B cell (primary cell): ENCODE results near the gene STX5. TPM values are rescaled to one million over a fixed set of nuclear protein-coding genes. Genes with fewer than 3 reads are reported as not detected.

ENCODE experiments used
- ATAC-seq: fragments of 200-7000 bp; cut with Tn5 transposase; one replicate; pipeline ENCODE4 v1.10.0; 2021; ENCODE audit warnings: low read depth, mild to moderate bottlenecking, moderate number of reproducible peaks, moderate library complexity
- CTCF ChIA-PET: fragments of 350-600 bp; sonication (Branson Sonifier 250); formaldehyde crosslinking; loops from one replicate; lab custom pipeline; 2021; ENCODE audit warnings: antibody characterized with exemption, inconsistent platforms; lab: Charles Lee
- POLR2A ChIA-PET: fragments of 350-600 bp; sonication (Branson Sonifier 250); formaldehyde crosslinking; loops from one replicate; lab custom pipeline; 2021; ENCODE audit warnings: antibody characterized with exemption; lab: Charles Lee
- DNase-seq: peaks from one replicate; pipeline ENCODE4 v3.0.0; 2013
- H2AFZ ChIP-seq: 2 replicates; pipeline ENCODE4 v1.6.1; 2012; ENCODE audit warnings: mild to moderate bottlenecking, low read depth, low read length; ENCODE audit not compliant: insufficient read depth, poor library complexity, severe bottlenecking
- H3K27ac ChIP-seq, 2 donors: 1 replicate in 1 of 2; 2 replicates in 1 of 2; pipeline ENCODE4 v1.5.1; 2012 to 2013; ENCODE audit warnings: low read length in 2 of 2, mild to moderate bottlenecking in 2 of 2, moderate library complexity in 1 of 2
- H3K27me3 ChIP-seq, 4 experiments: fragments of 200-600 bp in 1 of 4; sonication (generic) in 1 of 4; replicated peaks in 1 of 4; 1 replicate in 2 of 4; 2 replicates in 2 of 4; pipeline versions ENCODE4 v1.6.1 to v1.7.0; 2013 to 2016; ENCODE audit warnings: low read length in 3 of 4, mild to moderate bottlenecking in 2 of 4, mixed read lengths in 1 of 4, moderate library complexity in 1 of 4; ENCODE audit not compliant: insufficient read depth in 4 of 4, control insufficient read depth in 3 of 4; ENCODE audit errors: control extremely low read depth in 1 of 4
- H3K36me3 ChIP-seq, 2 experiments: replicated peaks in 1 of 2; 1 replicate in 1 of 2; 2 replicates in 1 of 2; pipeline versions ENCODE4 v1.6.1 to v1.7.1; 2013; ENCODE audit warnings: low read length in 1 of 2; ENCODE audit not compliant: insufficient read depth in 2 of 2, control insufficient read depth in 1 of 2; ENCODE audit errors: control extremely low read depth in 1 of 2, extremely low read depth in 1 of 2
- H3K4me1 ChIP-seq, 2 donors: fragments of 200-600 bp in 1 of 2; sonication (generic) in 1 of 2; 1 replicate in 1 of 2; 2 replicates in 1 of 2; pipeline versions ENCODE4 v1.5.1 to v1.6.1; 2013 to 2017; ENCODE audit warnings: low read length in 2 of 2; ENCODE audit not compliant: control insufficient read depth in 2 of 2, insufficient read depth in 2 of 2
- H3K4me2 ChIP-seq: replicated peaks from 2 replicates; pipeline ENCODE3; 2012; ENCODE audit warnings: mild to moderate bottlenecking, low read depth, low read length; ENCODE audit not compliant: poor library complexity, severe bottlenecking
- H3K4me3 ChIP-seq, 5 experiments: fragments of 200-600 bp in 1 of 5; sonication (generic) in 1 of 5; 1 replicate in 3 of 5; 2 replicates in 2 of 5; pipeline versions ENCODE4 v1.5.1 to v1.7.0; 2011 to 2016; ENCODE audit warnings: low read length in 4 of 5, mild to moderate bottlenecking in 4 of 5, low read depth in 2 of 5, control low read depth in 1 of 5, moderate library complexity in 1 of 5; ENCODE audit not compliant: insufficient read depth in 1 of 5; ENCODE audit errors: control extremely low read depth in 1 of 5, extremely low read depth in 1 of 5
- H3K79me2 ChIP-seq: fragments of 200-600 bp; sonication (generic); one replicate; pipeline ENCODE4 v1.6.0; 2016; ENCODE audit warnings: low read length; ENCODE audit not compliant: control insufficient read depth, insufficient read depth
- H3K9ac ChIP-seq: fragments of 200-600 bp; sonication (generic); 2 replicates; pipeline ENCODE4 v1.6.1; 2017; ENCODE audit warnings: mild to moderate bottlenecking, low read length, moderate library complexity
- H3K9me3 ChIP-seq, 3 donors: one replicate each; pipeline versions ENCODE4 v1.6.1 to v1.7.1; 2013; ENCODE audit warnings: low read length in 2 of 3; ENCODE audit not compliant: control insufficient read depth in 2 of 3, insufficient read depth in 1 of 3; ENCODE audit errors: control extremely low read depth in 1 of 3
- H4K20me1 ChIP-seq: 2 replicates; pipeline ENCODE4 v1.6.0; 2012; ENCODE audit warnings: mild to moderate bottlenecking, low read length; ENCODE audit not compliant: insufficient read depth, control insufficient read depth, poor library complexity, severe bottlenecking
- H3K27ac Mint-ChIP-seq: one replicate; pipeline ENCODE4 v1.8.0; 2021; ENCODE audit warnings: mixed read lengths
- H3K27me3 Mint-ChIP-seq: one replicate; pipeline ENCODE4 v1.8.0; 2021; ENCODE audit warnings: mixed read lengths
- H3K4me1 Mint-ChIP-seq: one replicate; pipeline ENCODE4 v1.8.0; 2021; ENCODE audit warnings: mixed read lengths
- H3K4me3 Mint-ChIP-seq: one replicate; pipeline ENCODE4 v1.8.0; 2021; ENCODE audit warnings: mixed read lengths
- H3K9me3 Mint-ChIP-seq: one replicate; pipeline ENCODE4 v1.8.0; 2022; ENCODE audit warnings: mixed read lengths; ENCODE audit not compliant: insufficient read depth
- CTCF ChIP-seq: fragments of 200-600 bp; IDR thresholded peaks from one replicate; pipeline ENCODE4 v1.8.0; 2022; ENCODE audit warnings: antibody characterized with exemption, mild to moderate bottlenecking
- EZH2 ChIP-seq: IDR thresholded peaks from 2 replicates; pipeline ENCODE4 v1.6.1; 2012; ENCODE audit warnings: borderline replicate concordance, low read depth, mild to moderate bottlenecking, moderate library complexity, low read length; ENCODE audit not compliant: insufficient read depth, poor library complexity, severe bottlenecking
- WGBS: methylation state at CpG from one replicate; pipeline ENCODE4 v1.1.5; 2013; ENCODE audit warnings: missing lambda C conversion rate; ENCODE audit not compliant: insufficient coverage; 5-methylcytosine and 5-hydroxymethylcytosine counted together
- intact Hi-C: fragments of 100-400 bp; cut with micrococcal nuclease; formaldehyde crosslinking; loops from one replicate; pipeline ENCODE4 v1.10.0; 2022
- polyA plus RNA-seq: library from polyadenylated mRNA; depleted of rRNA; stranded (reverse); fragments of >200 nt; gene quantifications from 2 replicates; pipeline ENCODE4 v1.2.3, GENCODE V29; 2012
- total RNA-seq, 2 donors: library from RNA; stranded (reverse); fragments of 120-200 nt in 1 of 2; gene quantifications; 1 replicate in 1 of 2; 2 replicates in 1 of 2; pipeline versions ENCODE4 v1.2.3 to v1.2.4, GENCODE V29; 2013 to 2022

The STX5 gene
- total and polyA plus RNA-seq, 2 donors (not counting 1 experiment from before 2014, with no cell fraction given), result 41.0 to 99.1 TPM

- intact Hi-C loops, result loop anchor here (1.0 kb wide), 3 partner anchors 8 to 52 kb away; partner anchors contain the start of genes NXF1 and TMEM179B
- H3K4me3 ChIP-seq, result peak within 1 kb of the TSS; percentile 89 to 97 (median 96)
- H3K9me3 ChIP-seq, result no peaks in the 10 kb centered on the region
- Mint-ChIP-seq H3K4me3 (no peak within 1 kb of the TSS), H3K27me3 (no peaks in the 10 kb centered on the region), H3K27ac (no peak within 1 kb of the TSS), H3K4me1 (peaks cover 25% of the 10 kb centered on the region), H3K9me3 (no peaks in the 10 kb centered on the region)
- H3K4me2 ChIP-seq, result peak within 1 kb of the TSS; percentile 74
- H4K20me1 ChIP-seq, result no peaks in the 10 kb centered on the region
- H3K79me2 ChIP-seq, result peaks cover 48% of the 10 kb centered on the region
- WGBS, result under 1% methylated on average over 56 of the region's 62 CpGs
- peaks cover 14 to 33% of the 10 kb centered on the region in 2 donors for H3K4me1 ChIP-seq
- peak within 1 kb of the TSS; percentile 99 to 100 for H3K27ac ChIP-seq
- H2AFZ ChIP-seq, result peak within 1 kb of the TSS; percentile 74
- peak within 1 kb of the TSS; percentile 99 for H3K9ac ChIP-seq
- no peaks in the 10 kb centered on the region for H3K27me3 ChIP-seq
- ChIA-PET POLR2A (interaction anchor here (0.6 to 5.0 kb wide), 27 partner anchors 7 to 1939 kb away, joined by 3 to 159 read pairs (median 9); partner anchors contain the start of genes B3GAT3, BSCL2, CSKMT and GNG3), CTCF (interaction anchor here (1.0 to 3.3 kb wide), 4 partner anchors 15 to 69 kb away, joined by 3 to 12 read pairs (median 6); partner anchors contain the start of genes NXF1, SLC3A2 and TAF6L)
- peaks cover 0 to 33% of the 10 kb centered on the region in 2 experiments for H3K36me3 ChIP-seq
- peak; percentile 96 for DNase-seq
- peak; percentile 41 for ATAC-seq
- TF ChIP-seq CTCF (no peak), EZH2 (no peak)
These were observed 7.4 kb upstream of the STX5 start, which contains the start of gene WDR74 for GRCh38 chr11:62839050-62839945. WDR74 (minus strand) TSS chr11:62839590; CDS start chr11:62839570, 20 bp downstream.
